B cell (primary cell): ENCODE measurements around the gene TMEM82. TPM values are rescaled to one million over a fixed set of nuclear protein-coding genes. Genes with fewer than 3 reads are reported as not detected.

Experiments
- ATAC-seq: fragments of 200-7000 bp; cut with Tn5 transposase; one replicate; pipeline ENCODE4 v1.10.0; 2021; ENCODE audit warnings: low read depth, mild to moderate bottlenecking, moderate number of reproducible peaks, moderate library complexity
- CTCF ChIA-PET: fragments of 350-600 bp; sonication (Branson Sonifier 250); formaldehyde crosslinking; loops from one replicate; lab custom pipeline; 2021; ENCODE audit warnings: antibody characterized with exemption, inconsistent platforms; lab: Charles Lee
- POLR2A ChIA-PET: fragments of 350-600 bp; sonication (Branson Sonifier 250); formaldehyde crosslinking; loops from one replicate; lab custom pipeline; 2021; ENCODE audit warnings: antibody characterized with exemption; lab: Charles Lee
- DNase-seq: peaks from one replicate; pipeline ENCODE4 v3.0.0; 2013
- H2AFZ ChIP-seq: 2 replicates; pipeline ENCODE4 v1.6.1; 2012; ENCODE audit warnings: mild to moderate bottlenecking, low read depth, low read length; ENCODE audit not compliant: insufficient read depth, poor library complexity, severe bottlenecking
- H3K27ac ChIP-seq, 2 donors: 1 replicate in 1 of 2; 2 replicates in 1 of 2; pipeline ENCODE4 v1.5.1; 2012 to 2013; ENCODE audit warnings: low read length in 2 of 2, mild to moderate bottlenecking in 2 of 2, moderate library complexity in 1 of 2
- H3K27me3 ChIP-seq, 4 experiments: fragments of 200-600 bp in 1 of 4; sonication (generic) in 1 of 4; replicated peaks in 1 of 4; 1 replicate in 2 of 4; 2 replicates in 2 of 4; pipeline versions ENCODE4 v1.6.1 to v1.7.0; 2013 to 2016; ENCODE audit warnings: low read length in 3 of 4, mild to moderate bottlenecking in 2 of 4, mixed read lengths in 1 of 4, moderate library complexity in 1 of 4; ENCODE audit not compliant: insufficient read depth in 4 of 4, control insufficient read depth in 3 of 4; ENCODE audit errors: control extremely low read depth in 1 of 4
- H3K36me3 ChIP-seq, 2 experiments: replicated peaks in 1 of 2; 1 replicate in 1 of 2; 2 replicates in 1 of 2; pipeline versions ENCODE4 v1.6.1 to v1.7.1; 2013; ENCODE audit warnings: low read length in 1 of 2; ENCODE audit not compliant: insufficient read depth in 2 of 2, control insufficient read depth in 1 of 2; ENCODE audit errors: control extremely low read depth in 1 of 2, extremely low read depth in 1 of 2
- H3K4me1 ChIP-seq, 2 donors: fragments of 200-600 bp in 1 of 2; sonication (generic) in 1 of 2; 1 replicate in 1 of 2; 2 replicates in 1 of 2; pipeline versions ENCODE4 v1.5.1 to v1.6.1; 2013 to 2017; ENCODE audit warnings: low read length in 2 of 2; ENCODE audit not compliant: control insufficient read depth in 2 of 2, insufficient read depth in 2 of 2
- H3K4me2 ChIP-seq: replicated peaks from 2 replicates; pipeline ENCODE3; 2012; ENCODE audit warnings: mild to moderate bottlenecking, low read depth, low read length; ENCODE audit not compliant: poor library complexity, severe bottlenecking
- H3K4me3 ChIP-seq, 5 experiments: fragments of 200-600 bp in 1 of 5; sonication (generic) in 1 of 5; 1 replicate in 3 of 5; 2 replicates in 2 of 5; pipeline versions ENCODE4 v1.5.1 to v1.7.0; 2011 to 2016; ENCODE audit warnings: low read length in 4 of 5, mild to moderate bottlenecking in 4 of 5, low read depth in 2 of 5, control low read depth in 1 of 5, moderate library complexity in 1 of 5; ENCODE audit not compliant: insufficient read depth in 1 of 5; ENCODE audit errors: control extremely low read depth in 1 of 5, extremely low read depth in 1 of 5
- H3K79me2 ChIP-seq: fragments of 200-600 bp; sonication (generic); one replicate; pipeline ENCODE4 v1.6.0; 2016; ENCODE audit warnings: low read length; ENCODE audit not compliant: control insufficient read depth, insufficient read depth
- H3K9ac ChIP-seq: fragments of 200-600 bp; sonication (generic); 2 replicates; pipeline ENCODE4 v1.6.1; 2017; ENCODE audit warnings: mild to moderate bottlenecking, low read length, moderate library complexity
- H3K9me3 ChIP-seq, 3 donors: one replicate each; pipeline versions ENCODE4 v1.6.1 to v1.7.1; 2013; ENCODE audit warnings: low read length in 2 of 3; ENCODE audit not compliant: control insufficient read depth in 2 of 3, insufficient read depth in 1 of 3; ENCODE audit errors: control extremely low read depth in 1 of 3
- H4K20me1 ChIP-seq: 2 replicates; pipeline ENCODE4 v1.6.0; 2012; ENCODE audit warnings: mild to moderate bottlenecking, low read length; ENCODE audit not compliant: insufficient read depth, control insufficient read depth, poor library complexity, severe bottlenecking
- H3K27ac Mint-ChIP-seq: one replicate; pipeline ENCODE4 v1.8.0; 2021; ENCODE audit warnings: mixed read lengths
- H3K27me3 Mint-ChIP-seq: one replicate; pipeline ENCODE4 v1.8.0; 2021; ENCODE audit warnings: mixed read lengths
- H3K4me1 Mint-ChIP-seq: one replicate; pipeline ENCODE4 v1.8.0; 2021; ENCODE audit warnings: mixed read lengths
- H3K4me3 Mint-ChIP-seq: one replicate; pipeline ENCODE4 v1.8.0; 2021; ENCODE audit warnings: mixed read lengths
- H3K9me3 Mint-ChIP-seq: one replicate; pipeline ENCODE4 v1.8.0; 2022; ENCODE audit warnings: mixed read lengths; ENCODE audit not compliant: insufficient read depth
- CTCF ChIP-seq: fragments of 200-600 bp; IDR thresholded peaks from one replicate; pipeline ENCODE4 v1.8.0; 2022; ENCODE audit warnings: antibody characterized with exemption, mild to moderate bottlenecking
- EZH2 ChIP-seq: IDR thresholded peaks from 2 replicates; pipeline ENCODE4 v1.6.1; 2012; ENCODE audit warnings: borderline replicate concordance, low read depth, mild to moderate bottlenecking, moderate library complexity, low read length; ENCODE audit not compliant: insufficient read depth, poor library complexity, severe bottlenecking
- WGBS: methylation state at CpG from one replicate; pipeline ENCODE4 v1.1.5; 2013; ENCODE audit warnings: missing lambda C conversion rate; ENCODE audit not compliant: insufficient coverage; 5-methylcytosine and 5-hydroxymethylcytosine counted together
- intact Hi-C: fragments of 100-400 bp; cut with micrococcal nuclease; formaldehyde crosslinking; loops from one replicate; pipeline ENCODE4 v1.10.0; 2022
- polyA plus RNA-seq: library from polyadenylated mRNA; depleted of rRNA; stranded (reverse); fragments of >200 nt; gene quantifications from 2 replicates; pipeline ENCODE4 v1.2.3, GENCODE V29; 2012
- total RNA-seq, 2 donors: library from RNA; stranded (reverse); fragments of 120-200 nt in 1 of 2; gene quantifications; 1 replicate in 1 of 2; 2 replicates in 1 of 2; pipeline versions ENCODE4 v1.2.3 to v1.2.4, GENCODE V29; 2013 to 2022

Gene TMEM82
- total and polyA plus RNA-seq, 2 donors (not counting 1 experiment from before 2014, with no cell fraction given): not detected

- H3K4me1 Mint-ChIP-seq: no peaks in the 10 kb centered on the region
- no peak for DNase-seq
- peaks cover 0 to 88% of the 10 kb centered on the region in 2 experiments for H3K36me3 ChIP-seq
- H3K4me2 ChIP-seq: no peak overlapping the region
- H3K9me3 Mint-ChIP-seq: no peaks in the 10 kb centered on the region
- ATAC-seq: no peak
- H3K79me2 ChIP-seq: peaks cover 4% of the 10 kb centered on the region
- H2AFZ ChIP-seq: no peak overlapping the region
- ChIA-PET CTCF (interaction anchor here (1.0 kb wide), 1 partner anchor 13 kb away, joined by 3 read pairs; no protein-coding TSS in a partner anchor), POLR2A (no interaction called here)
- no peaks in the 10 kb centered on the region for H3K27me3 ChIP-seq
- H3K9ac ChIP-seq: no peak overlapping the region
- H3K27ac ChIP-seq: no peak overlapping the region
- H3K4me1 ChIP-seq: no peaks in the 10 kb centered on the region
- no peak overlapping the region for H3K4me3 ChIP-seq
- no peak overlapping the region for H3K27ac Mint-ChIP-seq
- no peak overlapping the region for H3K4me3 Mint-ChIP-seq
- H4K20me1 ChIP-seq: no peaks in the 10 kb centered on the region
- intact Hi-C loops: no loop called here
- TF ChIP-seq EZH2: no peak
- TF ChIP-seq CTCF: no peak
- no peaks in the 10 kb centered on the region for H3K9me3 ChIP-seq
- 99% methylated on average over 22 of the region's 23 CpGs for WGBS
- H3K27me3 Mint-ChIP-seq: no peaks in the 10 kb centered on the region
These were observed 14.3 kb upstream of the TMEM82 start for GRCh38 chr1:15727866-15728534.

- DNase-seq (no peak), ATAC-seq (no peak)
- Mint-ChIP-seq H3K4me1 (no peaks in the 10 kb centered on the region), H3K27me3 (no peaks in the 10 kb centered on the region), H3K27ac (no peak overlapping the region), H3K4me3 (no peak overlapping the region), H3K9me3 (no peaks in the 10 kb centered on the region)
- 89% methylated on average over 22 of the region's 22 CpGs for WGBS
- ChIA-PET CTCF (interaction anchor here (1.0 kb wide), 1 partner anchor 12 kb away, joined by 3 read pairs; no protein-coding TSS in a partner anchor), POLR2A (no interaction called here)
- no peaks in the 10 kb centered on the region for H3K79me2 ChIP-seq
- no peaks in the 10 kb centered on the region for H3K27me3 ChIP-seq
- no peaks in the 10 kb centered on the region for H4K20me1 ChIP-seq
- H3K9ac ChIP-seq: no peak overlapping the region
- H3K36me3 ChIP-seq: peaks cover 0 to 91% of the 10 kb centered on the region in 2 experiments
- H3K9me3 ChIP-seq: no peaks in the 10 kb centered on the region
- H3K27ac ChIP-seq: no peak overlapping the region
- H2AFZ ChIP-seq: no peak overlapping the region
- TF ChIP-seq EZH2: no peak
- no peak for TF ChIP-seq CTCF
- no peak overlapping the region for H3K4me3 ChIP-seq
- H3K4me1 ChIP-seq: no peaks in the 10 kb centered on the region
- H3K4me2 ChIP-seq: no peak overlapping the region
- intact Hi-C loops: no loop called here
These were observed 13.2 kb upstream of the TMEM82 start for GRCh38 chr1:15728937-15729657.
